ENCODE data around the gene UBL4A. TPM values are rescaled to one million over a fixed set of nuclear protein-coding genes. Genes with fewer than 3 reads are reported as not detected.
A peak's percentile ranks its signal among the peaks of the same experiment; 100 is the strongest.

The UBL4A gene
- total RNA-seq, 1 donor from 2014 or later = 12.1 TPM

DNA sequence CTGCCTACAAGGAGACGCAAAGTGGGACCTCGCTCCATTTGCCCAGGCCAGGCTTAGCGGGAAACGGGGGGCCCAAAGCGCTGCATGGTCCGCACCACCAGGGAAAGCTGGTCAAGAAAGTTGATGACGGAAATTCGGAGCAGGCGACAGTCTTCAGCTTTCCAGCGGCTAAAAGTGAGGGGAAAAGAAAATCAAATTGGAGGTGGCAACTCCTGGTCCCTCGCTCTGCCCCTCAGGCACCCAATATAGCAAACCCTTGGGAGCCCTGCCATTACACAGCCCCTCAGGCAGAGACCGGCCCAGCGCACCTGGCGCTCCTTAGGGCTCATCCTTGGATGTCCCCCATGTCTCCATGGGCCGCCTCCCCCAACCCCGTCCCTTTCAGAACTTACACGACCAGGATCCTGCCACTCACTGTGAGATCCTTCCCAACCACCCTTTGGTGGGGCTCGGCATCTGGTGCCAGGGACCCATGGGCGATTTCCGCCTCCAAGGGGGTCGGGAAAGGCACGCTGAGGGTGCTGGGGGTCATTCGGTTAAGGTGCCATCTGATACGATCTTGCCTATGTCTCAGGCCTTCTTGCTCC is 8.4 kb downstream of the UBL4A start:
- H3K36me3 Mint-ChIP-seq = peaks cover 13% of the 10 kb centered on the region
- Histone ChIP-seq H3K4me1 (no peaks in the 10 kb centered on the region), H3F3A (ENCODE audit: low read depth) (no peaks in the 10 kb centered on the region), H4K20me1 (ENCODE audit: low read depth) (no peaks in the 10 kb centered on the region), H3K4me2 (peak overlapping the region; percentile 72), H3K27me3 (no peaks in the 10 kb centered on the region), H3K4me3 (peak overlapping the region; percentile 51), H3K36me3 (no peaks in the 10 kb centered on the region), H3K79me2 (ENCODE audit: low read depth) (no peaks in the 10 kb centered on the region), H3K9ac (no peak overlapping the region), H3K9me3 (ENCODE audit: low read depth) (no peaks in the 10 kb centered on the region), H3K27ac (no peak overlapping the region), H2AFZ (replicated peaks) (no peak overlapping the region)
- peaks cover 9% of the 10 kb centered on the region for H3K27me3 Mint-ChIP-seq (ENCODE audit: insufficient read depth, low read depth)
- H3K27ac Mint-ChIP-seq = no peak overlapping the region
- peaks cover 35% of the 10 kb centered on the region for H3K9me3 Mint-ChIP-seq
- TF ChIP-seq EZH2 (IDR thresholded peaks at IDR 0.05) = no peak
- TF ChIP-seq EZH2phosphoT487 (IDR thresholded peaks at IDR 0.05) = no peak
- TF ChIP-seq CTCF (IDR thresholded peaks at IDR 0.05) = no peak
- no peak for DNase-seq (ENCODE audit: low spot score)
- H3K4me1 Mint-ChIP-seq = peaks cover 5% of the 10 kb centered on the region
- peak overlapping the region; percentile 89 for H3K4me3 Mint-ChIP-seq

DNA sequence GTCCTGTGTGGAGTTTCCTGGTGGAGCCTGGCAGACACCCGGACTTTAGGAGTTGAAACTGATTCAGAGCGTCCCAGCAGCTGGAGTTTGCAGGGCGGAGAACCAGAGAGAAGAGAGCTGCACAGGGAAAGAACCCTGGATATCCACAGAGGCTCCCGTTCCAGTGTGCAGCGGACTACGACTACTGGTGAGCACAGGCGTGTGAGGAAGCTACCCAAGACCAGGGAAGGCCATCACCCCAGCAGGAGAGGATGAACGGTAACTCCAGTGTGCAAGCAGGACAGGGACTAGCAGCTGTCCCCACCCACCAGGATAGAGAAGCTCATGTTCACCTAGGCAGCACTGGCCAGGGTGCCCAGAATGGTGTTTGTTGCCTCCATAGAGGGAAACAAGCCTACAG is 9.6 kb downstream of the UBL4A start:
- no peak overlapping the region for H3K27ac ChIP-seq
- no peak overlapping the region for H3K4me3 ChIP-seq
- Mint-ChIP-seq H3K4me3 (no peak overlapping the region), H3K9me3 (peaks cover 30% of the 10 kb centered on the region), H3K4me1 (no peaks in the 10 kb centered on the region), H3K27ac (no peak overlapping the region), H3K27me3 (ENCODE audit: insufficient read depth, low read depth) (peaks cover 5% of the 10 kb centered on the region), H3K36me3 (peaks cover 13% of the 10 kb centered on the region)
- H3K4me2 ChIP-seq = no peak overlapping the region
- TF ChIP-seq CTCF (IDR thresholded peaks at IDR 0.05) = no peak
- TF ChIP-seq EZH2phosphoT487 (IDR thresholded peaks at IDR 0.05) = no peak
- TF ChIP-seq EZH2 (IDR thresholded peaks at IDR 0.05) = no peak
- H2AFZ ChIP-seq (replicated peaks) = no peak overlapping the region
- H3K9me3 ChIP-seq (ENCODE audit: low read depth) = no peaks in the 10 kb centered on the region
- H3K9ac ChIP-seq = no peak overlapping the region
- no peaks in the 10 kb centered on the region for H3K4me1 ChIP-seq
- H3K27me3 ChIP-seq = no peaks in the 10 kb centered on the region
- H3F3A ChIP-seq (ENCODE audit: low read depth) = no peaks in the 10 kb centered on the region
- no peak for DNase-seq (ENCODE audit: low spot score)
- H4K20me1 ChIP-seq (ENCODE audit: low read depth) = no peaks in the 10 kb centered on the region
- H3K36me3 ChIP-seq = no peaks in the 10 kb centered on the region
- H3K79me2 ChIP-seq (ENCODE audit: low read depth) = no peaks in the 10 kb centered on the region

DNA sequence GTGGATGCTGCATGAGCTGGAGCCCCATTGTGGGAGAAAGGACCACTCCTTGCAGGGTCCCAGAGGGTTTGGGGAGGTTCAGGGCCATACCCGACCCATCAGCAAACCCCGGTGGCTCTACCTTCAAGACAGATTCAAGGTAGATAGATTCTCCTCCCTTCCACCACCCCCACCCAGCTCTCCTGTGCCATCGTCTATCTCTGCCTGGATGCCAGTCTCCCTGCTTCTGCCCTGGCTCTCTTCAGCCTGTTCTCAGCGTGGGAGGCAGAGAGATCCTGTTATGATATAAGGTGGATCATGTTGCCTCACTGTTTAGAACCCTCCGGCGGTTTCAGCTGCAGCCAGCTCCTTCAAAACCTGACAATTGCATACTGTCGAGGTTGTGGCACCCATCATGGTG is 12.7 kb downstream of the UBL4A start:
- no peak overlapping the region for H2AFZ ChIP-seq (replicated peaks)
- peaks cover 28% of the 10 kb centered on the region for H3K9me3 Mint-ChIP-seq
- DNase-seq (ENCODE audit: low spot score) = no peak
- H3K27ac ChIP-seq = no peak overlapping the region
- H3K4me2 ChIP-seq = no peak overlapping the region
- H4K20me1 ChIP-seq (ENCODE audit: low read depth) = no peaks in the 10 kb centered on the region
- peaks cover 15% of the 10 kb centered on the region for H3K36me3 Mint-ChIP-seq
- no peaks in the 10 kb centered on the region for H3K9me3 ChIP-seq (ENCODE audit: low read depth)
- H3K4me3 ChIP-seq = no peak overlapping the region
- TF ChIP-seq CTCF (IDR thresholded peaks at IDR 0.05) (no peak), EZH2phosphoT487 (IDR thresholded peaks at IDR 0.05) (no peak), EZH2 (IDR thresholded peaks at IDR 0.05) (no peak)
- H3K4me1 Mint-ChIP-seq = no peaks in the 10 kb centered on the region
- H3K79me2 ChIP-seq (ENCODE audit: low read depth) = no peaks in the 10 kb centered on the region
- no peaks in the 10 kb centered on the region for H3F3A ChIP-seq (ENCODE audit: low read depth)
- no peak overlapping the region for H3K9ac ChIP-seq
- H3K27ac Mint-ChIP-seq = no peak overlapping the region
- H3K27me3 ChIP-seq = no peaks in the 10 kb centered on the region
- no peak overlapping the region for H3K4me3 Mint-ChIP-seq
- H3K36me3 ChIP-seq = no peaks in the 10 kb centered on the region
- no peaks in the 10 kb centered on the region for H3K4me1 ChIP-seq
- H3K27me3 Mint-ChIP-seq (ENCODE audit: insufficient read depth, low read depth) = peaks cover 3% of the 10 kb centered on the region

Measured in neural progenitor cell (in vitro differentiated cells).